SK-N-SH (cell line): Measurements from ENCODE around the gene EXOC6. TPM values are rescaled to one million over a fixed set of nuclear protein-coding genes. Genes with fewer than 3 reads are reported as not detected.

Experiments used
- CTCF ChIA-PET: fragments of 300-600, 350-600 bp; formaldehyde crosslinking; extraction: SDS; loops from one replicate; lab custom pipeline; 2021; lab: Yijun Ruan, JAX
- POLR2A ChIA-PET: fragments of 350-600 bp; sonication (Branson Sonifier 250); formaldehyde crosslinking; extraction: SDS; loops from one replicate; lab custom pipeline; 2020; ENCODE audit warnings: antibody characterized with exemption, inconsistent platforms; lab: Yijun Ruan, JAX
- DNase-seq: peaks from one replicate; pipeline ENCODE4 v3.0.0; 2012
- H2AFZ ChIP-seq: fragments of 200-600 bp; sonication (generic); 2 replicates; pipeline ENCODE4 v1.8.1; 2016; ENCODE audit warnings: antibody characterized with exemption, mild to moderate bottlenecking, low read depth
- H3F3A ChIP-seq: fragments of 200-600 bp; sonication (generic); replicated peaks from 2 replicates; pipeline ENCODE3; 2016; ENCODE audit warnings: antibody characterized with exemption, mild to moderate bottlenecking; ENCODE audit not compliant: insufficient read depth
- H3K27ac ChIP-seq, 2 experiments: fragments of 200-500 bp in 1 of 2; fragments of 200-600 bp in 1 of 2; sonication (Bioruptor generic) in 1 of 2; sonication (generic), shearing (Covaris generic) in 1 of 2; 2 replicates each; pipeline versions ENCODE4 v1.5.1 to v1.6.1; 2014 to 2016; ENCODE audit warnings: low read depth in 2 of 2, inconsistent platforms in 1 of 2, low read length in 1 of 2, mild to moderate bottlenecking in 1 of 2, mixed read lengths in 1 of 2
- H3K27me3 ChIP-seq: fragments of 200-600 bp; sonication (generic), shearing (Covaris generic); 2 replicates; pipeline ENCODE4 v1.6.1; 2016; ENCODE audit warnings: mixed run types; ENCODE audit not compliant: insufficient read depth
- H3K36me3 ChIP-seq, 2 experiments: fragments of 200-500 bp in 1 of 2; fragments of 200-600 bp in 1 of 2; sonication (Bioruptor generic) in 1 of 2; sonication (generic) in 1 of 2; replicated peaks in 1 of 2; 2 replicates each; pipeline versions ENCODE3 to v1.5.1; 2014 to 2016; ENCODE audit warnings: low read length in 1 of 2, mild to moderate bottlenecking in 1 of 2; ENCODE audit not compliant: insufficient read depth in 2 of 2, control insufficient read depth in 1 of 2
- H3K4me1 ChIP-seq, 2 experiments: fragments of 200-500 bp in 1 of 2; fragments of 200-600 bp in 1 of 2; sonication (Bioruptor generic) in 1 of 2; sonication (generic), shearing (Covaris generic) in 1 of 2; 2 replicates each; pipeline versions ENCODE4 v1.5.1 to v1.6.1; 2014 to 2016; ENCODE audit warnings: low read depth in 1 of 2, low read length in 1 of 2, mixed run types in 1 of 2; ENCODE audit not compliant: insufficient read depth in 2 of 2, control insufficient read depth in 1 of 2
- H3K4me2 ChIP-seq: fragments of 200-600 bp; sonication (generic), shearing (Covaris generic); 2 replicates; pipeline ENCODE4 v1.6.1; 2017; ENCODE audit warnings: mixed run types
- H3K4me3 ChIP-seq, 2 experiments: fragments of 200-500 bp in 1 of 2; fragments of 200-600 bp in 1 of 2; sonication (Bioruptor generic) in 1 of 2; sonication (generic), shearing (Covaris generic) in 1 of 2; 2 replicates each; pipeline versions ENCODE4 v1.5.1 to v1.8.1; 2014 to 2016; ENCODE audit warnings: low read depth in 2 of 2, inconsistent platforms in 1 of 2, low read length in 1 of 2, mild to moderate bottlenecking in 1 of 2, mixed read lengths in 1 of 2, moderate library complexity in 1 of 2
- H3K79me2 ChIP-seq: fragments of 200-600 bp; sonication (generic); 2 replicates; pipeline ENCODE4 v1.8.1; 2017; ENCODE audit warnings: mild to moderate bottlenecking; ENCODE audit not compliant: insufficient read depth
- H3K9ac ChIP-seq: fragments of 200-600 bp; sonication (generic); 2 replicates; pipeline ENCODE4 v1.6.1; 2017; ENCODE audit warnings: mixed run types
- H3K9me2 ChIP-seq: fragments of 200-600 bp; sonication (generic); 2 replicates; pipeline ENCODE4 v1.6.1; 2017; ENCODE audit warnings: mixed run types
- H3K9me3 ChIP-seq: fragments of 200-600 bp; sonication (generic); 2 replicates; pipeline ENCODE4 v1.6.1; 2017; ENCODE audit warnings: mixed run types, mild to moderate bottlenecking, moderate library complexity
- H4K20me1 ChIP-seq: fragments of 200-600 bp; sonication (generic); 2 replicates; pipeline ENCODE4 v1.6.1; 2017; ENCODE audit warnings: mild to moderate bottlenecking, mixed run types; ENCODE audit not compliant: insufficient read depth
- CTCF ChIP-seq: fragments of 200-600 bp; sonication (generic); IDR thresholded peaks from 2 replicates; pipeline ENCODE4 v1.6.1; 2017; ENCODE audit warnings: antibody characterized with exemption, mild to moderate bottlenecking, moderate library complexity
- ELF1 ChIP-seq: IDR thresholded peaks from 2 replicates; pipeline ENCODE4 v1.4.0; 2012
- FOSL2 ChIP-seq: IDR thresholded peaks from 2 replicates; pipeline ENCODE4 v1.4.0; 2012; ENCODE audit warnings: low read depth, mild to moderate bottlenecking, moderate library complexity, borderline replicate concordance
- GABPA ChIP-seq: IDR thresholded peaks from 2 replicates; pipeline ENCODE4 v1.4.0; 2012; ENCODE audit warnings: low read depth, mild to moderate bottlenecking
- IRF3 ChIP-seq: fragments of 150-350 bp; IDR thresholded peaks from 2 replicates; pipeline ENCODE4 v1.6.1; 2016; ENCODE audit warnings: mild to moderate bottlenecking, low read depth, low read length
- NRF1 ChIP-seq: IDR thresholded peaks from 2 replicates; pipeline ENCODE4 v1.6.1; 2012; ENCODE audit warnings: low read depth, mild to moderate bottlenecking, low read length
- RAD21 ChIP-seq: IDR thresholded peaks from 2 replicates; pipeline ENCODE4 v1.6.1; 2012; ENCODE audit warnings: mild to moderate bottlenecking, low read length
- RCOR1 ChIP-seq: fragments of 150-350 bp; IDR thresholded peaks from 2 replicates; pipeline ENCODE4 v1.6.1; 2017; ENCODE audit warnings: antibody characterized with exemption, low read length
- SIN3A ChIP-seq: IDR thresholded peaks from 2 replicates; pipeline ENCODE4 v1.6.1; 2012; ENCODE audit warnings: low read depth, mild to moderate bottlenecking, low read length, moderate library complexity, borderline replicate concordance
- USF1 ChIP-seq: IDR thresholded peaks from 2 replicates; pipeline ENCODE4 v1.4.0; 2012; ENCODE audit warnings: low read depth, borderline replicate concordance
- YY1 ChIP-seq: IDR thresholded peaks from 2 replicates; pipeline ENCODE4 v1.4.0; 2012; ENCODE audit warnings: low read depth, mild to moderate bottlenecking
- WGBS: methylation state at CpG from one replicate; pipeline ENCODE4 v1.1.6; 2017; ENCODE audit warnings: low lambda C conversion rate; 5-methylcytosine and 5-hydroxymethylcytosine counted together
- polyA plus RNA-seq, 3 experiments: library from polyadenylated mRNA; depleted of rRNA; stranded (reverse); fragments of >200 nt; gene quantifications; 2 replicates each; pipeline ENCODE4 v1.2.3, GENCODE V29; 2012
- TF ChIP-seq, protein P1 (sequence below): fragments of 150-350 bp; IDR thresholded peaks from 2 replicates; pipeline ENCODE4 v1.6.1; 2017; ENCODE audit warnings: antibody characterized with exemption, low read length, low read depth, borderline replicate concordance
- TF ChIP-seq, protein P2 (sequence below): IDR thresholded peaks from 2 replicates; pipeline ENCODE4 v1.6.1; 2012; ENCODE audit warnings: mild to moderate bottlenecking, low read depth, low read length, moderate library complexity
- TF ChIP-seq, protein P3 (sequence below): IDR thresholded peaks from 2 replicates; pipeline ENCODE4; 2012
- TF ChIP-seq, protein P4 (sequence below): IDR thresholded peaks from 2 replicates; pipeline ENCODE4 v1.4.0; 2012; ENCODE audit warnings: low read depth
- TF ChIP-seq, protein P5 (sequence below): IDR thresholded peaks from 2 replicates; pipeline ENCODE4 v1.4.0; 2012; ENCODE audit warnings: low read depth, borderline replicate concordance

EXOC6 gene
- polyA plus RNA-seq, 1 of the 3 experiments (the other 2 are of a cell fraction) = 2.3 TPM

- ChIA-PET POLR2A (no interaction called here), CTCF (interaction anchor here (1.3 kb wide), 1 partner anchor 125 kb away, joined by 3 read pairs; no protein-coding TSS in a partner anchor)
- Histone ChIP-seq H3K4me2 (no peak overlapping the region), H3K9ac (no peak overlapping the region), H3F3A (no peaks in the 10 kb centered on the region), H4K20me1 (no peaks in the 10 kb centered on the region), H3K4me1 (peaks cover 0 to 6% of the 10 kb centered on the region in 2 experiments; a peak in 2 of 4 replicates), H3K27ac (no peak overlapping the region), H3K36me3 (no peaks in the 10 kb centered on the region), H3K9me2 (no peaks in the 10 kb centered on the region), H3K4me3 (no peak overlapping the region), H3K27me3 (no peaks in the 10 kb centered on the region), H3K79me2 (no peaks in the 10 kb centered on the region), H3K9me3 (no peaks in the 10 kb centered on the region), H2AFZ (no peak overlapping the region)
- WGBS = 41% methylated on average over 1 of the region's 1 CpG
- no peak for DNase-seq
- TF ChIP-seq RCOR1 (no peak), SIN3A (no peak), ELF1 (no peak), IRF3 (no peak), FOSL2 (no peak), CTCF (no peak), USF1 (no peak), NRF1 (no peak), GABPA (no peak), YY1 (no peak), RAD21 (no peak)
- TF ChIP-seq, protein P1, sequence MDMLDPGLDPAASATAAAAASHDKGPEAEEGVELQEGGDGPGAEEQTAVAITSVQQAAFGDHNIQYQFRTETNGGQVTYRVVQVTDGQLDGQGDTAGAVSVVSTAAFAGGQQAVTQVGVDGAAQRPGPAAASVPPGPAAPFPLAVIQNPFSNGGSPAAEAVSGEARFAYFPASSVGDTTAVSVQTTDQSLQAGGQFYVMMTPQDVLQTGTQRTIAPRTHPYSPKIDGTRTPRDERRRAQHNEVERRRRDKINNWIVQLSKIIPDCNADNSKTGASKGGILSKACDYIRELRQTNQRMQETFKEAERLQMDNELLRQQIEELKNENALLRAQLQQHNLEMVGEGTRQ = no peak
- TF ChIP-seq, protein P2, sequence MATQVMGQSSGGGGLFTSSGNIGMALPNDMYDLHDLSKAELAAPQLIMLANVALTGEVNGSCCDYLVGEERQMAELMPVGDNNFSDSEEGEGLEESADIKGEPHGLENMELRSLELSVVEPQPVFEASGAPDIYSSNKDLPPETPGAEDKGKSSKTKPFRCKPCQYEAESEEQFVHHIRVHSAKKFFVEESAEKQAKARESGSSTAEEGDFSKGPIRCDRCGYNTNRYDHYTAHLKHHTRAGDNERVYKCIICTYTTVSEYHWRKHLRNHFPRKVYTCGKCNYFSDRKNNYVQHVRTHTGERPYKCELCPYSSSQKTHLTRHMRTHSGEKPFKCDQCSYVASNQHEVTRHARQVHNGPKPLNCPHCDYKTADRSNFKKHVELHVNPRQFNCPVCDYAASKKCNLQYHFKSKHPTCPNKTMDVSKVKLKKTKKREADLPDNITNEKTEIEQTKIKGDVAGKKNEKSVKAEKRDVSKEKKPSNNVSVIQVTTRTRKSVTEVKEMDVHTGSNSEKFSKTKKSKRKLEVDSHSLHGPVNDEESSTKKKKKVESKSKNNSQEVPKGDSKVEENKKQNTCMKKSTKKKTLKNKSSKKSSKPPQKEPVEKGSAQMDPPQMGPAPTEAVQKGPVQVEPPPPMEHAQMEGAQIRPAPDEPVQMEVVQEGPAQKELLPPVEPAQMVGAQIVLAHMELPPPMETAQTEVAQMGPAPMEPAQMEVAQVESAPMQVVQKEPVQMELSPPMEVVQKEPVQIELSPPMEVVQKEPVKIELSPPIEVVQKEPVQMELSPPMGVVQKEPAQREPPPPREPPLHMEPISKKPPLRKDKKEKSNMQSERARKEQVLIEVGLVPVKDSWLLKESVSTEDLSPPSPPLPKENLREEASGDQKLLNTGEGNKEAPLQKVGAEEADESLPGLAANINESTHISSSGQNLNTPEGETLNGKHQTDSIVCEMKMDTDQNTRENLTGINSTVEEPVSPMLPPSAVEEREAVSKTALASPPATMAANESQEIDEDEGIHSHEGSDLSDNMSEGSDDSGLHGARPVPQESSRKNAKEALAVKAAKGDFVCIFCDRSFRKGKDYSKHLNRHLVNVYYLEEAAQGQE = no peak
- TF ChIP-seq, protein P3, sequence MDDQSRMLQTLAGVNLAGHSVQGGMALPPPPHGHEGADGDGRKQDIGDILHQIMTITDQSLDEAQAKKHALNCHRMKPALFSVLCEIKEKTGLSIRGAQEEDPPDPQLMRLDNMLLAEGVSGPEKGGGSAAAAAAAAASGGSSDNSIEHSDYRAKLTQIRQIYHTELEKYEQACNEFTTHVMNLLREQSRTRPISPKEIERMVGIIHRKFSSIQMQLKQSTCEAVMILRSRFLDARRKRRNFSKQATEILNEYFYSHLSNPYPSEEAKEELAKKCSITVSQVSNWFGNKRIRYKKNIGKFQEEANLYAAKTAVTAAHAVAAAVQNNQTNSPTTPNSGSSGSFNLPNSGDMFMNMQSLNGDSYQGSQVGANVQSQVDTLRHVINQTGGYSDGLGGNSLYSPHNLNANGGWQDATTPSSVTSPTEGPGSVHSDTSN = no peak
- TF ChIP-seq, protein P4, sequence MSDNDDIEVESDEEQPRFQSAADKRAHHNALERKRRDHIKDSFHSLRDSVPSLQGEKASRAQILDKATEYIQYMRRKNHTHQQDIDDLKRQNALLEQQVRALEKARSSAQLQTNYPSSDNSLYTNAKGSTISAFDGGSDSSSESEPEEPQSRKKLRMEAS = no peak
- TF ChIP-seq, protein P5, sequence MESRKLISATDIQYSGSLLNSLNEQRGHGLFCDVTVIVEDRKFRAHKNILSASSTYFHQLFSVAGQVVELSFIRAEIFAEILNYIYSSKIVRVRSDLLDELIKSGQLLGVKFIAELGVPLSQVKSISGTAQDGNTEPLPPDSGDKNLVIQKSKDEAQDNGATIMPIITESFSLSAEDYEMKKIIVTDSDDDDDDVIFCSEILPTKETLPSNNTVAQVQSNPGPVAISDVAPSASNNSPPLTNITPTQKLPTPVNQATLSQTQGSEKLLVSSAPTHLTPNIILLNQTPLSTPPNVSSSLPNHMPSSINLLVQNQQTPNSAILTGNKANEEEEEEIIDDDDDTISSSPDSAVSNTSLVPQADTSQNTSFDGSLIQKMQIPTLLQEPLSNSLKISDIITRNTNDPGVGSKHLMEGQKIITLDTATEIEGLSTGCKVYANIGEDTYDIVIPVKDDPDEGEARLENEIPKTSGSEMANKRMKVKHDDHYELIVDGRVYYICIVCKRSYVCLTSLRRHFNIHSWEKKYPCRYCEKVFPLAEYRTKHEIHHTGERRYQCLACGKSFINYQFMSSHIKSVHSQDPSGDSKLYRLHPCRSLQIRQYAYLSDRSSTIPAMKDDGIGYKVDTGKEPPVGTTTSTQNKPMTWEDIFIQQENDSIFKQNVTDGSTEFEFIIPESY = no peak
Observed at GRCh38 chr10:92990615-92991014, 142.3 kb downstream of the EXOC6 start.
